Activated CD4-positive, alpha-beta memory T cell treated with anti-CD3 and anti-CD28 coated beads, Interleukin-2, amount 10 ng/mL, durations not matched to agents 7 days and 5 days (primary cell): ENCODE data around the gene HS6ST3. TPM values are rescaled to one million over a fixed set of nuclear protein-coding genes. Genes with fewer than 3 reads are reported as not detected.
"Not testable (repeated sequence)": the region's sequence is repeated elsewhere in the genome, so short reads cannot be mapped to it uniquely, and the experiment has no call there.

Experiments used
- CTCF ChIA-PET: fragments of 350-600 bp; sonication (Branson Sonifier 250); formaldehyde crosslinking; loops from one replicate; lab custom pipeline; 2021; ENCODE audit warnings: antibody characterized with exemption, inconsistent platforms; lab: Charles Lee
- POLR2A ChIA-PET: fragments of 350-600 bp; sonication (Branson Sonifier 250); formaldehyde crosslinking; loops from one replicate; lab custom pipeline; 2021; ENCODE audit warnings: antibody characterized with exemption; lab: Charles Lee
- DNase-seq: peaks from one replicate; pipeline ENCODE4 v3.0.0-alpha.2; 2020
- H3K27ac Mint-ChIP-seq: one replicate; pipeline ENCODE4 v1.8.0; 2021; ENCODE audit warnings: mild to moderate bottlenecking, mixed read lengths
- H3K27me3 Mint-ChIP-seq: one replicate; pipeline ENCODE4 v1.8.0; 2021; ENCODE audit warnings: mixed read lengths
- H3K36me3 Mint-ChIP-seq: one replicate; pipeline ENCODE4 v1.8.0; 2021; ENCODE audit warnings: low read depth, mixed read lengths
- H3K4me1 Mint-ChIP-seq: one replicate; pipeline ENCODE4 v1.8.0; 2021; ENCODE audit warnings: mixed read lengths
- H3K4me3 Mint-ChIP-seq: one replicate; pipeline ENCODE4 v1.8.0; 2021; ENCODE audit warnings: mild to moderate bottlenecking, mixed read lengths
- H3K9me3 Mint-ChIP-seq: one replicate; pipeline ENCODE4 v1.8.0; 2021; ENCODE audit warnings: mixed read lengths
- total RNA-seq, 2 experiments: library from RNA; stranded (reverse); gene quantifications; one replicate each; pipeline ENCODE4 v1.2.3, GENCODE V29; 2021

HS6ST3 gene
- total RNA-seq, 2 experiments from 2014 or later, result not detected

DNA sequence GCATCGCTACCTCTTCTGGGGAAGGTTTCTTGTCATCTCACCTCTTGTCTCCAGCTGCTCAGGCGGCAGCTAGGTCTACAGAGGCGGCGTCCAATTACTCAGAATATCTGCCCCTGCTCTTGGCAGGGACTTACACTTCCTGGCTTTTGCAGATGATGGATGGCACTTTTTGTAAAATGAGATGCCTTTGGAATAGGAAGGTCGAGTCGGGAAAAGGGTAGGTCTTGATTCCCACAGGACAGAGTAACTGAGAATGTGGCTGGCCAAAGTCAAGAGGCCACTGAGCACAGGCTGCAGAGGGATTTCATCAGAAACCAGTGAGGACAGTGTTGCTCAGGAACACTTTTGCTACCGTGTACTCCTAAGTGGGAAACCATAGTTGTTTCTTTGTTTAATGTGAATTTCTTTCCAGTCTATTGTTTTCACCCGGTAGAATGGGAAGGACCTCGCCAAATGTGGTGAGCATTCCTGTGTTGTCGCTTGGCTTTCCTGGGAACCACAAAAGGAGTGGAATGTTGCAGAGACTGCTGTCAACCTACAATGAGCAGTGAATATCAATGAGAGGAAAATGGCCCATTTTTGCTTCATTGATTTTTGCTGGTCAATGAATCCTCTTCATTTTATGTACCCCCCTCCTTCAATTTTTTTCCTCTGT is 383.7 kb downstream of the HS6ST3 start:
- ChIA-PET POLR2A (no interaction called here), CTCF (no interaction called here)
- Mint-ChIP-seq H3K36me3 (no peaks in the 10 kb centered on the region), H3K27me3 (no peaks in the 10 kb centered on the region), H3K4me3 (no peak overlapping the region), H3K27ac (no peak overlapping the region), H3K9me3 (peaks cover 6% of the 10 kb centered on the region), H3K4me1 (no peaks in the 10 kb centered on the region)
- no peak for DNase-seq

DNA sequence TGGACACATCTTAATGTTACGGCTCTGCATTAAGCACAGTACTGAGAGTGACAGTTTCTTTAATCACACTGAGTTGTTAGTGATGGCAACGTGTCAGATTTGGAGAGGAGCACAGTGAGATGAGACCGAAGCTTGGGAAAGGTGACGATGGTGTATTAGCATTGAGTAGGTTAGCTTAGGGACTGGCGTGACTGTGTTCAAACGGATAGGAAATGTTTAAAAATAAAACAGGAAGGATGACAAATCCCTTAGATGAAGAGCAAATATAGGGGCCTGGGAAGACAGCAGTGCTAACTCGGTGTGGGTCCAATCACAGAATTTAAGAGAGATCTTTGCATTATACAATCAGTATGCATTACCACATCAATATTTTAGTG is 384.3 kb downstream of the HS6ST3 start:
- H3K4me3 Mint-ChIP-seq, result no peak overlapping the region
- no peaks in the 10 kb centered on the region for H3K36me3 Mint-ChIP-seq

GRCh38 chr13:96475103-96475502 is 385.2 kb downstream of the HS6ST3 start:
- Mint-ChIP-seq H3K36me3 (no peaks in the 10 kb centered on the region), H3K27ac (no peak overlapping the region), H3K27me3 (no peaks in the 10 kb centered on the region), H3K9me3 (peaks cover 9% of the 10 kb centered on the region), H3K4me1 (no peaks in the 10 kb centered on the region), H3K4me3 (no peak overlapping the region)
- DNase-seq, result no peak
- ChIA-PET POLR2A (no interaction called here), CTCF (no interaction called here)

More for the DNA sequence above, 384.3 kb downstream of the HS6ST3 start:
- peaks cover 8% of the 10 kb centered on the region for H3K9me3 Mint-ChIP-seq
- H3K27me3 Mint-ChIP-seq, result no peaks in the 10 kb centered on the region
- POLR2A ChIA-PET, result no interaction called here
- H3K4me1 Mint-ChIP-seq, result no peaks in the 10 kb centered on the region
- DNase-seq, result no peak
- no peak overlapping the region for H3K27ac Mint-ChIP-seq
- CTCF ChIA-PET, result no interaction called here

DNA sequence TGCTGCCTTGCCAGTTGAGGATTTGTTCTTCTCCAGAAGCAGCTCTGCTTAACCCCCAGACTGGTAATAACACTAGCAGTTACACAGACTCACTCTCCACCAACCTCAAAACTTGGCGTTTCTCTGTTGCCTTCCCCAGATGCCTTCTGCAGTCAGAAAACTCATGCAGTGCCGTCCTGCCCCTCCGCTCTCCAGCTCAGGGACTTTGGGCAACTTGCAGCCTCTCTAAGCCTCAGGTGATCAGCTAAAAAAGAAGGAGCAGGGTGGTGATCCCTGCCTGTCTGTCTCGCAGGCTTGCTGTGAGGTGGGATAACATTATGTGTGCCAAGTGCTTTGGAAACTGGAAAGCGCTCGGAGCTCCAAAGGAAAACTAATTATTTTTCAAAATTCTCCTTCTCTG is 391.6 kb downstream of the HS6ST3 start:
- CTCF ChIA-PET, result no interaction called here
- no peak overlapping the region for H3K4me3 Mint-ChIP-seq
- H3K27me3 Mint-ChIP-seq, result no peaks in the 10 kb centered on the region
- no peak for DNase-seq
- H3K9me3 Mint-ChIP-seq, result peaks cover 14% of the 10 kb centered on the region
- H3K27ac Mint-ChIP-seq, result no peak overlapping the region
- H3K36me3 Mint-ChIP-seq, result no peaks in the 10 kb centered on the region
- H3K4me1 Mint-ChIP-seq, result no peaks in the 10 kb centered on the region
- POLR2A ChIA-PET, result no interaction called here

GRCh38 chr13:96490496-96490989 is 400.6 kb downstream of the HS6ST3 start:
- ChIA-PET POLR2A (no interaction called here), CTCF (no interaction called here)
- H3K27ac Mint-ChIP-seq, result no peak overlapping the region
- H3K9me3 Mint-ChIP-seq, result peaks cover 6% of the 10 kb centered on the region
- H3K4me3 Mint-ChIP-seq, result no peak overlapping the region
- H3K4me1 Mint-ChIP-seq, result no peaks in the 10 kb centered on the region
- no peaks in the 10 kb centered on the region for H3K36me3 Mint-ChIP-seq
- H3K27me3 Mint-ChIP-seq, result no peaks in the 10 kb centered on the region
- DNase-seq, result no peak

GRCh38 chr13:96491103-96491502 is 401.2 kb downstream of the HS6ST3 start:
- Mint-ChIP-seq H3K27me3 (no peaks in the 10 kb centered on the region), H3K4me3 (no peak overlapping the region), H3K9me3 (peaks cover 6% of the 10 kb centered on the region), H3K27ac (no peak overlapping the region), H3K36me3 (no peaks in the 10 kb centered on the region), H3K4me1 (no peaks in the 10 kb centered on the region)
- ChIA-PET POLR2A (no interaction called here), CTCF (no interaction called here)
- no peak for DNase-seq

GRCh38 chr13:96492766-96493165 is 402.9 kb downstream of the HS6ST3 start:
- no peaks in the 10 kb centered on the region for H3K4me1 Mint-ChIP-seq
- H3K9me3 Mint-ChIP-seq, result peaks cover 6% of the 10 kb centered on the region
- ChIA-PET POLR2A (no interaction called here), CTCF (no interaction called here)
- H3K4me3 Mint-ChIP-seq, result no peak overlapping the region
- no peak for DNase-seq
- H3K27ac Mint-ChIP-seq, result no peak overlapping the region
- no peaks in the 10 kb centered on the region for H3K27me3 Mint-ChIP-seq
- H3K36me3 Mint-ChIP-seq, result no peaks in the 10 kb centered on the region

- ChIA-PET CTCF (no interaction called here), POLR2A (no interaction called here)
- Mint-ChIP-seq H3K27me3 (no peaks in the 10 kb centered on the region), H3K36me3 (no peaks in the 10 kb centered on the region), H3K9me3 (peaks cover 2% of the 10 kb centered on the region), H3K4me3 (no peak overlapping the region), H3K27ac (no peak overlapping the region), H3K4me1 (no peaks in the 10 kb centered on the region)
- DNase-seq, result no peak
These were observed 409.7 kb downstream of the HS6ST3 start for GRCh38 chr13:96499656-96500055.

GRCh38 chr13:96500953-96501352 is 411.0 kb downstream of the HS6ST3 start:
- ChIA-PET POLR2A (no interaction called here), CTCF (no interaction called here)
- no peak for DNase-seq
- H3K9me3 Mint-ChIP-seq, result no peaks in the 10 kb centered on the region
- H3K4me3 Mint-ChIP-seq, result no peak overlapping the region
- H3K27ac Mint-ChIP-seq, result no peak overlapping the region
- no peaks in the 10 kb centered on the region for H3K27me3 Mint-ChIP-seq
- H3K4me1 Mint-ChIP-seq, result no peaks in the 10 kb centered on the region
- H3K36me3 Mint-ChIP-seq, result no peaks in the 10 kb centered on the region

- no peaks in the 10 kb centered on the region for H3K36me3 Mint-ChIP-seq
- no peaks in the 10 kb centered on the region for H3K9me3 Mint-ChIP-seq
- ChIA-PET POLR2A (no interaction called here), CTCF (no interaction called here)
- DNase-seq, result no peak
- H3K4me1 Mint-ChIP-seq, result no peaks in the 10 kb centered on the region
- H3K27ac Mint-ChIP-seq, result no peak overlapping the region
- no peaks in the 10 kb centered on the region for H3K27me3 Mint-ChIP-seq
- H3K4me3 Mint-ChIP-seq, result no peak overlapping the region
These were observed 413.6 kb downstream of the HS6ST3 start for GRCh38 chr13:96503481-96503880.

GRCh38 chr13:96511587-96511986 is 421.7 kb downstream of the HS6ST3 start:
- ChIA-PET CTCF (no interaction called here), POLR2A (no interaction called here)
- no peaks in the 10 kb centered on the region for H3K4me1 Mint-ChIP-seq
- peaks cover 2% of the 10 kb centered on the region for H3K9me3 Mint-ChIP-seq
- no peak overlapping the region for H3K4me3 Mint-ChIP-seq
- DNase-seq, result no peak
- no peaks in the 10 kb centered on the region for H3K27me3 Mint-ChIP-seq
- no peak overlapping the region for H3K27ac Mint-ChIP-seq
- no peaks in the 10 kb centered on the region for H3K36me3 Mint-ChIP-seq

DNA sequence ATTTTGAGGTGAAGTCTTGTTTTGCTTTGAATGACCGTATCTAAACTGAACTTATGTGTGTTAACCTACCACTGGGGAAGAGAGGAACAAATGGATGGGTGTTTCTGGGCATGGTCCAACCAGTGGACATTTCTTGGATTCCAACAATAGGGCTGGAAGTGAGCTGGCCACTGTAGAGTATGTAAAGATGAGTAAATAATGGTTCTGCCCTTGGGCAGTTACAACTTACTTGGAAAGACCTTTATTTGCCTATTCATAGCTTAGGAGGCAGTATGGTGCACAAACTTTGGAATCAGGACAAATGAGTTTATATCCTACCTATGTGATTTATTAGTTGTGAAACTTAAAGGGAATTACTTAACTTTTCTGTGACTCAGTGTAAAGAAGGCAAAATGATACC is 429.5 kb downstream of the HS6ST3 start:
- no peaks in the 10 kb centered on the region for H3K4me1 Mint-ChIP-seq
- H3K4me3 Mint-ChIP-seq, result no peak overlapping the region
- no peaks in the 10 kb centered on the region for H3K36me3 Mint-ChIP-seq
- H3K27ac Mint-ChIP-seq, result no peak overlapping the region
- POLR2A ChIA-PET, result no interaction called here
- CTCF ChIA-PET, result no interaction called here
- H3K9me3 Mint-ChIP-seq, result peaks cover 2% of the 10 kb centered on the region
- no peak for DNase-seq
- H3K27me3 Mint-ChIP-seq, result no peaks in the 10 kb centered on the region

DNA sequence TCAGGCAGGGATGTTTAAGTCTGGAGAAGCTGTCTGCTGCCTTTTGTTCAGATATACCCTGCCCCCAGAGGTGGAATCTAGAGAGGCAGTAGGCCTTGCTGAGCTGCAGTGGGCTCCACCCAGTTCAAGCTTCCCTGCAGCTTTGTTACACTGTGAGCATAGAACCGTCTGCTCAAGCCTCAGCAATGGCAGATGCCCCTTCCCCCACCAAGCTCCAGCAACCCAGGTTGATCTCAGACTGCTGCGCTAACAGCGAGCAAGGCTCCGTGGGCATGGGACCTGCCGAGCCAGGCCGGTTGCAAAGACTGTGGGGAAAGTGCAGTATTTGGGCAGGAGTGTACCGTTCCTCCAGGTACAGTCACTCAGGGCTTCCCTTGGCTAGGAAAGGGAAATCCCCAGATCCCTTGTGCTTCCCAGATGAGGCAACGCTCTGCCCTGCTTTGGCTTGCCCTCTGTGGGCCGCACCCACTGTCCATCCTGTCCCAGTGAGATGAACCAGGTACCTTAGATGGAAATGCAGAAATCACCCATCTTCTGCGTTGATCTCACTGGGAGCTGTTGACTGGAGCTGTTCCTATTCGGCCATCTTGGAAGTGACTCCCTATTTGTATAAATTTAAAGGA is 434.6 kb downstream of the HS6ST3 start:
- POLR2A ChIA-PET, H3K27me3 Mint-ChIP-seq, H3K9me3 Mint-ChIP-seq, DNase-seq, H3K4me3 Mint-ChIP-seq, H3K4me1 Mint-ChIP-seq, H3K27ac Mint-ChIP-seq, CTCF ChIA-PET, H3K36me3 Mint-ChIP-seq: not testable (repeated sequence)

- no peak overlapping the region for H3K4me3 Mint-ChIP-seq
- H3K4me1 Mint-ChIP-seq, result no peaks in the 10 kb centered on the region
- ChIA-PET CTCF (no interaction called here), POLR2A (no interaction called here)
- no peak overlapping the region for H3K27ac Mint-ChIP-seq
- H3K36me3 Mint-ChIP-seq, result no peaks in the 10 kb centered on the region
- H3K27me3 Mint-ChIP-seq, result no peaks in the 10 kb centered on the region
- DNase-seq, result no peak
- H3K9me3 Mint-ChIP-seq, result peaks cover 4% of the 10 kb centered on the region
These were observed 435.8 kb downstream of the HS6ST3 start for GRCh38 chr13:96525715-96526114.
